Measurements from ENCODE around the gene TSPAN32. TPM values are rescaled to one million over a fixed set of nuclear protein-coding genes. Genes with fewer than 3 reads are reported as not detected.

TSPAN32 gene
- total and polyA plus RNA-seq, 3 experiments from 2014 or later, result 6.6 to 68.5 (median 7.4) TPM

DNA sequence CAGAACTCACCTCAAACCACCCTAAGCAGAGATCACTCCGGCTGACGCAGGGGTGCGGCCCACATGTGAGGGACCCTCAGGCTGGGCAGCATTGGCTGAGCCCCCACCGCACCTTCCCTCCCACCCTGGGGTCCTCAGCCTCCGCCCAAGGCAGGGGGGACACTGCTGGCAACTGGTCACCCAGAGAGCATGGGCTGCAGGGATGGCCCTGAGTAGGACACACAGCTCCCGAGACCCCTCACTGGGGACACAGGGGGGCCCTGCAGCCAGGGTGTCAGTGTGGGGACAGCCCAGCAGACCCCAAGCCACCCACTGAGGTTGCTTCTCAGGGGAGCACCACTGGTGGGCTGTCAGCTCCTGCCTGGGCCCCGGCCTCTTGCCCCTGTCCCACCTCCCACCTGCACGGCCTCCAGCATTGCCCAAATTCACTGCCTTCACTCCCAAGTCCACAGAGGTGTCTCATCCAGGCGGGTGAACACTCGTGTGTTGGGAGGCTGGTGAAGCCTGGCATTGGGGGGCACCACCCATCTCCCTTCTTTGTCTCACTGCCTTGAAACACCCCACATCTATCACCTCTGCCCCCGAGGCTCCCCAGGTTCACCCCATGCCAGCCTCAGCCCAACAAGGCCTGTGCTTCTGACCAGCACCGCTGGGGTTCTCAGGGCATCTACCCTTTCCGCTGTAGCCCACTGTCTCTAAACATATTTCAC is 4.7 kb upstream of the TSPAN32 start:
- Mint-ChIP-seq H3K36me3 (peaks cover 0 to 19% (median 0%) of the 10 kb centered on the region in 3 donors), H3K4me1 (peaks cover 27 to 84% (median 40%) of the 10 kb centered on the region in 3 donors), H3K27me3 (peaks cover 0 to 2% of the 10 kb centered on the region in 2 donors), H3K4me3 (peak overlapping the region in 1 of 7 donors; percentile 11), H3K27ac (peak overlapping the region in 7 of 8 donors; percentile 9 to 91 (median 81)), H3K9me3 (no peaks in the 10 kb centered on the region)
- Histone ChIP-seq H3K4me3 (ENCODE audit: low read length) (no peak overlapping the region), H3K36me3 (ENCODE audit: insufficient read depth, low read length) (peaks cover 6% of the 10 kb centered on the region), H3K27ac (ENCODE audit: low read depth, low read length) (no peak overlapping the region), H3K27me3 (ENCODE audit: insufficient read depth, low read length, poor library complexity, severe bottlenecking) (no peaks in the 10 kb centered on the region), H3K9me3 (ENCODE audit: low read length) (no peaks in the 10 kb centered on the region), H3K4me1 (ENCODE audit: insufficient read depth, low read length) (peaks cover 41% of the 10 kb centered on the region)
- CTCF ChIA-PET, result interaction anchor here (1.2 to 3.0 kb wide), 3 partner anchors 90 to 124 kb away, joined by 3 to 15 read pairs (median 3); no protein-coding TSS in a partner anchor
- DNase-seq, result no peak
- POLR2A ChIA-PET, result no interaction called here

DNA sequence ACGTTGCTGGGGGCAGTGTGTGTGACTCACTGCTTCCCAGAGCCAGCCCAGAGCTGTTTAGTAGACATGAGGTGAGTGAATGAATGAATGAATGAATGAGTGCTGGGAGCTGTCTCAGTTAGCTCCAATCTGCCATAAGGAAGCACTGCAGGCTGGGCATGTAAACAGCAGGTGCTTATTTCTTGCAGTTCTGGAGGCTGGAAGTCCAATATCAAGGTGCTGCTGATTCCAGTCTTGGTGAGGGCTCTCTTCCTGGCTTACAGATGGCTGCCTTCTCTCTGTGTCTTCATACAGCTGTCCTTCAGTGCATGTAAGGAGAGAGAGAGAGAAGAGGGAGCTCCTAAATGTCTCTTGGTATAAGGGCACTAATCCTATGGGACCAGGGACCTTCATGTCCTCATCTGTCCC is 4.2 kb upstream of the TSPAN32 start:
- H3K36me3 Mint-ChIP-seq, result peaks cover 0 to 19% (median 0%) of the 10 kb centered on the region in 3 donors
- ChIA-PET POLR2A (no interaction called here), CTCF (interaction anchor here (1.2 to 1.3 kb wide), 2 partner anchors 90 to 100 kb away, joined by 3 read pairs; no protein-coding TSS in a partner anchor)
- Histone ChIP-seq H3K9me3 (ENCODE audit: low read length) (no peaks in the 10 kb centered on the region), H3K4me3 (ENCODE audit: low read length) (no peak overlapping the region), H3K27ac (ENCODE audit: low read depth, low read length) (no peak overlapping the region), H3K4me1 (ENCODE audit: insufficient read depth, low read length) (peaks cover 41% of the 10 kb centered on the region), H3K36me3 (ENCODE audit: insufficient read depth, low read length) (peaks cover 6% of the 10 kb centered on the region), H3K27me3 (ENCODE audit: insufficient read depth, low read length, poor library complexity, severe bottlenecking) (no peaks in the 10 kb centered on the region)
- no peak for DNase-seq
- peaks cover 29 to 87% (median 41%) of the 10 kb centered on the region in 3 donors for H3K4me1 Mint-ChIP-seq
- H3K4me3 Mint-ChIP-seq, result peak overlapping the region in 5 of 7 donors; percentile 11 to 75 (median 32)
- H3K9me3 Mint-ChIP-seq, result no peaks in the 10 kb centered on the region
- peaks cover 0 to 2% of the 10 kb centered on the region in 2 donors for H3K27me3 Mint-ChIP-seq
- peak overlapping the region; percentile 52 to 91 (median 82) for H3K27ac Mint-ChIP-seq

DNA sequence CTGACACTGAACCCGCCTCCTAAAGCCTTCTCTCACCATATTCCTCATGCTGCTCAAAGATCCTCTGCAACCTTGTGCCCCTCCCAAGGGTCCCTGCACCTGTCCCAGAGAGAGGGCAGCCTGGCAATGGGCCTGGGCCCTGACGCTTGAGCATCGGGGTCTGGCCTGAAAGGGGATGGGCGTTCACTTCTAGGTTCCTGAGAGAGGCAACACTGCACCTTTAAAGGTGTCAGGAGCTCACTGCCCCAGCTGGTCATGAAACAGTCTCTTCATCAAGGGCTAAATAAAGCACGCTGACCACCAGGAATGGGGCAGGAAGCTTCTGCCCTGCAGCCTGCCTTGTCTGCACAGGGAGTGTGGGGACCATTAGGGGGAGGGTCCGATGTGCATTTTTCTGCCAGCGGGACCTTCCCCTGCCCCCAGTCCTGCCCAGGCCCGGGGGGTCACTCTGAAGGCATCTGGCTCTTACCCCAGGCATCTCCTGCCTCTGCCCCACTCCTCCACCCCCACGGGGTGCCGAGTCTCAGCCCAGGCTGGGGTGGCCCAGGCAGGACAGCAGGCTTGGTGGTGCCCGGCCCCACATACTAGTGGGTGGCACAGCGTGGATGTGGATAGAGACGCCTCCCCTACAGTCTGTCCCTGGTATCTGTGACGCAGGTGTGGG is 3.5 kb upstream of the TSPAN32 start:
- H3K27ac Mint-ChIP-seq, result peak overlapping the region in 7 of 8 donors; percentile 52 to 91 (median 81)
- no peak overlapping the region for H3K4me3 ChIP-seq (ENCODE audit: low read length)
- POLR2A ChIA-PET, result no interaction called here
- H3K36me3 Mint-ChIP-seq, result peaks cover 0 to 19% (median 0%) of the 10 kb centered on the region in 3 donors
- no peak overlapping the region for H3K27ac ChIP-seq (ENCODE audit: low read depth, low read length)
- no peaks in the 10 kb centered on the region for H3K9me3 Mint-ChIP-seq
- H3K4me1 Mint-ChIP-seq, result peaks cover 31 to 90% (median 43%) of the 10 kb centered on the region in 3 donors
- CTCF ChIA-PET, result interaction anchor here (0.9 to 9.7 kb wide), 6 partner anchors 8 to 595 kb away, joined by 3 to 317 read pairs (median 6); no protein-coding TSS in a partner anchor
- peaks cover 6% of the 10 kb centered on the region for H3K36me3 ChIP-seq (ENCODE audit: insufficient read depth, low read length)
- H3K4me1 ChIP-seq (ENCODE audit: insufficient read depth, low read length), result peaks cover 46% of the 10 kb centered on the region
- H3K4me3 Mint-ChIP-seq, result peak overlapping the region in 3 of 7 donors; percentile 32 to 75 (median 33)
- no peaks in the 10 kb centered on the region for H3K27me3 Mint-ChIP-seq
- no peak for DNase-seq
- H3K27me3 ChIP-seq (ENCODE audit: insufficient read depth, low read length, poor library complexity, severe bottlenecking), result no peaks in the 10 kb centered on the region
- no peaks in the 10 kb centered on the region for H3K9me3 ChIP-seq (ENCODE audit: low read length)

DNA sequence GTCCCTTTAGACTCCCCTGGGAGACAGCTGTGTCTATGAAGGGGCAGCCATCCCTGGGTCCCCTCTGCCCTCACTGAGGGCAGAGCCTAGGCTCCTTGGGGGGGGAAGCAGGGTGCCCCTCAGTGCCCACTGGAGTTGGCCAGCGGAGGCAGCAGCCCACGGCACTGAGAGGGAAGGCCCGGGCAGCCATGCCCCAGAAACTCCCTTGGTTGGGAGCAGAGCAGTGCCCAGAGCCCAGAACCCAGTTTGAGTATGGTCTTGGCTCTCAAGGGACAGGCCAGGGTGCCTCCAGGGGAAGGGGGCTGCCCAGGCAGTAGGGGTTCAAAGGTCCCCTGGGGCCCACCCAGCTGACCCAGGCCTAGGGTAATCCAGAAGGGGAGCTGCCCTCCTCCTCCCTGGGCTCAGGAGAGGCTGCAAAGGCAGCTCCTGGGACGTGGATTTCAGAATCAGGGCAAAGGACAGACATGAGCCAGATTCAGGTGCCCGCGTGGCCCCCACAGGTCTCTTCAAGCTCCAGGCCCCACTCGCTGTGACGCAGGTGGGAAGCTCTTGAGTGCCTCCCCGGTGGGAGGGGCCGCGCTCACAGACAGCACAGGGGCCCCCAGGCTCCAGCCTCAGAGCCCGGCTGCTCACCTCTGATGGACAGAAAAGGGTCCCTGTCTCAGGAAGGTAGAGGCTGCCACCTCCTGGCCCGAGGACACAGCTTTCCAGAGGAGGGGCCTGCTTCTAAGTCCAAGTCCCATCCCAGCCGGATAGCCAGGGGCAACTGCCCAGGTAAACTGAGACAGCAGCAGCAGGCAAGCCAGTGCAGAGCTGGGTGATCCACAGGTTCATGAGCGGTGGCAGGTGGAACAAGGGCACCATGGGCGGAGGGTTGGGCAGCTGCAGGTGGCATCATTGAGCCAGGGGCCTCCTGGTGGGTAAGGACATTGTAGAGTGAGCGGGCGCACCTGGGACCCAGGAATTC is 2.7 kb upstream of the TSPAN32 start:
- no peak overlapping the region for H3K4me3 ChIP-seq (ENCODE audit: low read length)
- no peaks in the 10 kb centered on the region for H3K27me3 ChIP-seq (ENCODE audit: insufficient read depth, low read length, poor library complexity, severe bottlenecking)
- peaks cover 6% of the 10 kb centered on the region for H3K36me3 ChIP-seq (ENCODE audit: insufficient read depth, low read length)
- H3K4me3 Mint-ChIP-seq, result peak overlapping the region; percentile 68 to 85 (median 78)
- peak in 2 of 5 donors; percentile 23 to 77 for DNase-seq
- H3K9me3 Mint-ChIP-seq, result no peaks in the 10 kb centered on the region
- H3K27me3 Mint-ChIP-seq, result no peaks in the 10 kb centered on the region
- H3K27ac ChIP-seq (ENCODE audit: low read depth, low read length), result no peak overlapping the region
- peaks cover 0 to 19% (median 0%) of the 10 kb centered on the region in 3 donors for H3K36me3 Mint-ChIP-seq
- H3K27ac Mint-ChIP-seq, result peak overlapping the region in 7 of 8 donors; percentile 38 to 91 (median 71)
- POLR2A ChIA-PET, result interaction anchor here (1.1 kb wide), 1 partner anchor 600 kb away, joined by 3 read pairs; no protein-coding TSS in a partner anchor
- peaks cover 25 to 90% (median 41%) of the 10 kb centered on the region in 3 donors for H3K4me1 Mint-ChIP-seq
- no peaks in the 10 kb centered on the region for H3K9me3 ChIP-seq (ENCODE audit: low read length)
- peaks cover 53% of the 10 kb centered on the region for H3K4me1 ChIP-seq (ENCODE audit: insufficient read depth, low read length)
- CTCF ChIA-PET, result interaction anchor here (0.9 to 9.7 kb wide), 8 partner anchors 9 to 594 kb away, joined by 3 to 317 read pairs (median 5); no protein-coding TSS in a partner anchor

DNA sequence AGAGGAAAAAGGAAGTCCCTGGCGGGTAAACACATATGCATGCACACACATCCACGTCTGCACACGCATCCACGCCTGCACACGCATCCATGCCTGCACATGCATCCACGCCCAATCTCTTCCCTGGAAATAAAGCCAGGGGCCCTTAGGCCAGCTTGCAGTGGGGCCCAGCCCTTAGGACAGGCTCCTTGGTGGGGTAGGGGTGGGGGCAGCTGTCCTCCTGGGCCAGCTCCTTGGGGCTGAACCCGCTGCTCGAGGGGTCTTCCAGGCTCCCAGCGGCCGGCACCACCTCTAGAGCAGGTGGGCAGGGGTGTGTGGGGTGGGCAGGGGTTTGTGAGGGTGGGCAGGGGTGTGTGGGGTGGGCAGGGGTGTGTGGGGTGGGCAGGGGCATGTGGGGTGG is 2.0 kb upstream of the TSPAN32 start:
- peaks cover 27 to 90% (median 40%) of the 10 kb centered on the region in 3 donors for H3K4me1 Mint-ChIP-seq
- no peak for DNase-seq
- Histone ChIP-seq H3K36me3 (ENCODE audit: insufficient read depth, low read length) (peaks cover 6% of the 10 kb centered on the region), H3K27me3 (ENCODE audit: insufficient read depth, low read length, poor library complexity, severe bottlenecking) (no peaks in the 10 kb centered on the region), H3K27ac (ENCODE audit: low read depth, low read length) (no peak overlapping the region), H3K4me3 (ENCODE audit: low read length) (no peak overlapping the region), H3K4me1 (ENCODE audit: insufficient read depth, low read length) (peaks cover 53% of the 10 kb centered on the region), H3K9me3 (ENCODE audit: low read length) (no peaks in the 10 kb centered on the region)
- H3K9me3 Mint-ChIP-seq, result no peaks in the 10 kb centered on the region
- no peaks in the 10 kb centered on the region for H3K27me3 Mint-ChIP-seq
- peak overlapping the region; percentile 68 to 85 (median 78) for H3K4me3 Mint-ChIP-seq
- ChIA-PET POLR2A (interaction anchor here (1.1 kb wide), 1 partner anchor 599 kb away, joined by 3 read pairs; no protein-coding TSS in a partner anchor), CTCF (interaction anchor here (1.1 to 9.7 kb wide), 6 partner anchors 9 to 149 kb away, joined by 3 to 317 read pairs (median 6); no protein-coding TSS in a partner anchor)
- H3K36me3 Mint-ChIP-seq, result peaks cover 0 to 19% (median 0%) of the 10 kb centered on the region in 3 donors
- H3K27ac Mint-ChIP-seq, result peak overlapping the region in 7 of 8 donors; percentile 55 to 91 (median 77)

DNA sequence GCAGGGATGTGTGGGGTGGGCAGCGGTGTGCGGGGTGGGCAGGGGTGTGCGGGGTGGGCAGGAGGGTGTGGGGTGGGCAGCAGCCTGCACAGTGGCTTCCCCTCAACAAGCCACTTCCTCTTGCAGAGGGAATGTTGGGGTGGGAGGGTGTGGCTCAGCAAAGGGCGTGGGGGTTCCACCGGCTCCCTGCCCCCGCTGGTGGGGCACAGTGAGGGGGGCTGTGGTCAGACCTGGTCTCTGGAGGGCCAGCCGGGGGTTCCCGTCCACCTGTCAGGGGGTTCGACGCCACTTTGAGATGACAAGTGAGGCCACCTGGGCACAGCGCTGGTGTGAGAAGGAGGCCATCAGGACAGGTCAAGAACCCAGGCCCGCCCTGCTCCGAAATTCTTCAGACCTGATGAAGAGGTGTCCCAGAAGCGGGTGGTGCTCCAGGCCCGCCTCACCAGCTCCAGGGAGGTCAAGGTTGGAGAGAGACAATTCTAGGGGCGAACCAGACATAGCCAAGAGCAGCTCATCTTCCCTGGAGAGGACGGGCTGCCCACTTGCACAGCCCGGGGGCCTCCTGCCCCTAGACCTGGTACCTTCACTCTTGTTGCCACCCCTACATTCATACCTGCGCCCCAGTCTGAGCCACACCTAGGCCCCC is 1.4 kb upstream of the TSPAN32 start:
- H3K4me1 Mint-ChIP-seq, result peaks cover 31 to 90% (median 40%) of the 10 kb centered on the region in 3 donors
- H3K4me1 ChIP-seq (ENCODE audit: insufficient read depth, low read length), result peaks cover 59% of the 10 kb centered on the region
- CTCF ChIA-PET, result interaction anchor here (1.1 to 9.7 kb wide), 5 partner anchors 10 to 120 kb away, joined by 3 to 317 read pairs (median 7); no protein-coding TSS in a partner anchor
- H3K27me3 ChIP-seq (ENCODE audit: insufficient read depth, low read length, poor library complexity, severe bottlenecking), result no peaks in the 10 kb centered on the region
- no peaks in the 10 kb centered on the region for H3K27me3 Mint-ChIP-seq
- H3K9me3 ChIP-seq (ENCODE audit: low read length), result no peaks in the 10 kb centered on the region
- peak overlapping the region; percentile 94 to 98 (median 96) for H3K4me3 Mint-ChIP-seq
- no peaks in the 10 kb centered on the region for H3K9me3 Mint-ChIP-seq
- H3K36me3 ChIP-seq (ENCODE audit: insufficient read depth, low read length), result peaks cover 6% of the 10 kb centered on the region
- H3K27ac ChIP-seq (ENCODE audit: low read depth, low read length), result peak overlapping the region; percentile 79
- peak in 3 of 5 donors; percentile 46 to 68 (median 60) for DNase-seq
- peak overlapping the region; percentile 88 for H3K4me3 ChIP-seq (ENCODE audit: low read length)
- H3K27ac Mint-ChIP-seq, result peak overlapping the region; percentile 61 to 96 (median 92)
- POLR2A ChIA-PET, result no interaction called here
- peaks cover 0 to 19% (median 0%) of the 10 kb centered on the region in 3 donors for H3K36me3 Mint-ChIP-seq
